MM.1S (cell line): Measurements from ENCODE around the gene RBM4.

Experiments
- DNase-seq: peaks from one replicate; pipeline ENCODE4 v3.0.0-alpha.2; 2015
- H2AFZ ChIP-seq: fragments of 300-600 bp; sonication (generic); 2 replicates; pipeline ENCODE4 v1.6.0; 2016; ENCODE audit warnings: antibody characterized with exemption, low read length
- H3F3A ChIP-seq: fragments of 300-600 bp; sonication (generic); 2 replicates; pipeline ENCODE4 v1.6.1; 2016; ENCODE audit warnings: mild to moderate bottlenecking, antibody characterized with exemption, low read length, moderate library complexity, mixed read lengths; ENCODE audit not compliant: insufficient read depth
- H3K27ac ChIP-seq: fragments of 300-600 bp; sonication (generic); 2 replicates; pipeline ENCODE4 v1.5.1; 2016; ENCODE audit warnings: mild to moderate bottlenecking, low read length
- H3K27me3 ChIP-seq: fragments of 300-600 bp; sonication (generic); replicated peaks from 2 replicates; pipeline ENCODE4 v1.6.0; 2016; ENCODE audit warnings: low read length; ENCODE audit not compliant: insufficient read depth
- H3K36me3 ChIP-seq: fragments of 300-600 bp; sonication (generic); replicated peaks from 2 replicates; pipeline ENCODE4 v1.6.1; 2016; ENCODE audit warnings: mild to moderate bottlenecking, low read length, mixed read lengths; ENCODE audit not compliant: insufficient read depth
- H3K4me1 ChIP-seq: fragments of 300-600 bp; sonication (generic); 2 replicates; pipeline ENCODE4 v1.6.1; 2016; ENCODE audit warnings: low read length, mixed read lengths
- H3K4me2 ChIP-seq: fragments of 300-600 bp; sonication (generic); 2 replicates; pipeline ENCODE4 v1.6.0; 2016; ENCODE audit warnings: low read depth, low read length
- H3K4me3 ChIP-seq: fragments of 300-600 bp; sonication (generic); 2 replicates; pipeline ENCODE4 v1.5.1; 2016; ENCODE audit warnings: low read length, mixed read lengths
- H3K79me2 ChIP-seq: fragments of 300-600 bp; sonication (generic); 2 replicates; pipeline ENCODE4 v1.6.1; 2016; ENCODE audit warnings: mixed run types, low read length, mixed read lengths
- H3K9ac ChIP-seq: fragments of 300-600 bp; sonication (generic); 2 replicates; pipeline ENCODE4 v1.6.1; 2016; ENCODE audit warnings: low read length, mixed read lengths
- H3K9me2 ChIP-seq: fragments of 300-600 bp; sonication (generic); replicated peaks from 2 replicates; pipeline ENCODE4 v1.6.1; 2016; ENCODE audit warnings: mild to moderate bottlenecking, low read length, mixed read lengths; ENCODE audit not compliant: insufficient read depth
- H3K9me3 ChIP-seq: fragments of 300-600 bp; sonication (generic); replicated peaks from 2 replicates; pipeline ENCODE4 v1.6.1; 2016; ENCODE audit warnings: mild to moderate bottlenecking, low read length, mixed read lengths; ENCODE audit not compliant: insufficient read depth
- H4K20me1 ChIP-seq: fragments of 300-600 bp; sonication (generic); 2 replicates; pipeline ENCODE4 v1.6.1; 2016; ENCODE audit warnings: mild to moderate bottlenecking, low read length, moderate library complexity, mixed read lengths; ENCODE audit not compliant: insufficient read depth
- EZH2 ChIP-seq: fragments of 300-600 bp; sonication (generic); optimal IDR thresholded peaks from 2 replicates; pipeline ENCODE3; 2017; ENCODE audit warnings: low read depth, mild to moderate bottlenecking, antibody characterized with exemption, low read length, mixed read lengths
- EZH2phosphoT487 ChIP-seq: fragments of 300-600 bp; sonication (generic); IDR thresholded peaks from 2 replicates; pipeline ENCODE4 v1.6.1; 2018; ENCODE audit warnings: antibody characterized with exemption, low read length
- TF ChIP-seq, protein P1 (sequence below): fragments of 300-600 bp; sonication (generic); IDR thresholded peaks from 2 replicates; pipeline ENCODE4 v1.5.1; 2016; ENCODE audit warnings: antibody characterized with exemption, low read length, mixed read lengths

RBM4 gene

DNA sequence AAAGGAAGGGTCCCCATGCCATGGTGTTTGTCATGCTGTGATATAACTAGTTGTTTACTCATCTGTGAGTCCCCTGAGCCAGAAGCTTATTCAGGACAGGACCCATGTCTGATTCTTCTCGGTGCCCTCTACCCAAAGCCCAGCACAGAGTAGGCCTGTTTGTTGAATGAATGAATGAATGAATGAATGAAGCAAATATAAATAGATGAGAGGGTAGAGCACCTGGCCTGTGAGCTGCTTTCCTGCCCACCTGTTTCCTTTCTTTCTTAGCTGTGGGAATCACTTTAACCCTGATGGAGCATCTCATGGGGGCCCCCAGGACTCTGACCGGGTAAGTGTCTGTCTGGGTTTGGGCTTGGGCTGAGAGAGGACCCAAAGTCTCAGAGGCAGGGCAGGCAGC, 38.3 kb upstream of the RBM4 start:
- Histone ChIP-seq H3K4me3 (no peak overlapping the region), H3F3A (no peaks in the 10 kb centered on the region), H3K4me1 (no peaks in the 10 kb centered on the region), H3K9me2 (no peaks in the 10 kb centered on the region), H3K36me3 (no peaks in the 10 kb centered on the region), H3K27me3 (no peaks in the 10 kb centered on the region), H4K20me1 (no peaks in the 10 kb centered on the region), H3K79me2 (no peaks in the 10 kb centered on the region), H2AFZ (no peak overlapping the region), H3K9ac (no peak overlapping the region), H3K4me2 (no peak overlapping the region), H3K9me3 (no peaks in the 10 kb centered on the region), H3K27ac (no peak overlapping the region)
- TF ChIP-seq EZH2phosphoT487 (no peak), EZH2 (no peak)
- TF ChIP-seq, protein P1, sequence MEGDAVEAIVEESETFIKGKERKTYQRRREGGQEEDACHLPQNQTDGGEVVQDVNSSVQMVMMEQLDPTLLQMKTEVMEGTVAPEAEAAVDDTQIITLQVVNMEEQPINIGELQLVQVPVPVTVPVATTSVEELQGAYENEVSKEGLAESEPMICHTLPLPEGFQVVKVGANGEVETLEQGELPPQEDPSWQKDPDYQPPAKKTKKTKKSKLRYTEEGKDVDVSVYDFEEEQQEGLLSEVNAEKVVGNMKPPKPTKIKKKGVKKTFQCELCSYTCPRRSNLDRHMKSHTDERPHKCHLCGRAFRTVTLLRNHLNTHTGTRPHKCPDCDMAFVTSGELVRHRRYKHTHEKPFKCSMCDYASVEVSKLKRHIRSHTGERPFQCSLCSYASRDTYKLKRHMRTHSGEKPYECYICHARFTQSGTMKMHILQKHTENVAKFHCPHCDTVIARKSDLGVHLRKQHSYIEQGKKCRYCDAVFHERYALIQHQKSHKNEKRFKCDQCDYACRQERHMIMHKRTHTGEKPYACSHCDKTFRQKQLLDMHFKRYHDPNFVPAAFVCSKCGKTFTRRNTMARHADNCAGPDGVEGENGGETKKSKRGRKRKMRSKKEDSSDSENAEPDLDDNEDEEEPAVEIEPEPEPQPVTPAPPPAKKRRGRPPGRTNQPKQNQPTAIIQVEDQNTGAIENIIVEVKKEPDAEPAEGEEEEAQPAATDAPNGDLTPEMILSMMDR, result no peak
- no peak for DNase-seq

DNA sequence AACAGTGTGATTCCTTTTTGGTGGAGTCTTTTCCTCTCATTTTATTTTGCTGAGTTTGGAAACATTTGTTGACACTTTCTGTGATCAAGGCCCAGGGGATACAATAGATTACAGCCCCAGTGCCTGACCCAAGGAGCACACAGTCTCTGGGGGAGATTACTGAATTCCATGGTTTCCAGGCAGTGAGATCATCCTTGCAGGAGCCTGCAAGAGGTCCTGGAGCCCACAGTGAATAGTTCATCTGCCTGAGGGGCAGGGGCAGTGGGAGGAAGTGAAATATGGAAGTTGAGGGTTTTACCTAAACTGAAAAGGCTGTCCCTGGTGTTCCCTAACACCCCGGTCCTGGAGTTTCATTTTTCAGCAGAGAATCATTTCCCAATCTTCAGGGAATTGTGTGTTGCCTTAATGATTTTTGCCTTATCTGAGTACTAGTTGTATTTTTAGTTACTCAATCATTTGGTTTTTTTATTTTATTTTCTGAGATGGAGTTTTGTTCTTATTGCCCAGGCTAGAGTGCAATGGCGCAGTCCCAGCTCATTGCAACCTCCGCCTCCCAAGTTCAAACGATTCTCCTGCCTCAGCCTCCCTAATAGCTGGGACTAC, 37.8 kb upstream of the RBM4 start:
- no peaks in the 10 kb centered on the region for H3K9me3 ChIP-seq
- TF ChIP-seq EZH2 (no peak), EZH2phosphoT487 (no peak)
- TF ChIP-seq, protein P1, result no peak

DNA sequence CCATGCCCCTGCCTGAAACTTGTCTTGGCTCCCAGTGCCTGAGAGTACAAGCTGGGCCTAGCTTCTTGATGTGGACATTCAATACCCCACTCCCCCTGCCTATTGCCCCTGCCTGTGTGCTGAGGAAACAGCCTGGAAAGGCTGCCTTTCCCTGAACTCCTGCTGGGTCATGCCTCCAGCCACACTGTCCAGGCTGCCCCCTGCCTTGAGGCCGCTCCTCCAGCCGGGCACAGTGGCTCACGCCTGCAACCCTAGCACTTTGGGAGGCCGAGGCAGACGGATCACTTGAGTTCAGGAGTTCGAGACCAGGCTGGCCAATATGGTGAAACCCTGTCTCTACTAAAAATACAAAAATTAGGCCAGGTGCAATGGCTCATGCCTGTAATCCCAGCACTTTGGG, 35.4 kb upstream of the RBM4 start:
- no peak for DNase-seq
- Histone ChIP-seq H4K20me1 (no peaks in the 10 kb centered on the region), H3F3A (no peaks in the 10 kb centered on the region), H3K4me1 (no peaks in the 10 kb centered on the region), H3K9me2 (no peaks in the 10 kb centered on the region), H3K4me3 (no peak overlapping the region), H2AFZ (no peak overlapping the region), H3K79me2 (no peaks in the 10 kb centered on the region), H3K4me2 (no peak overlapping the region), H3K27ac (no peak overlapping the region), H3K36me3 (no peaks in the 10 kb centered on the region), H3K27me3 (no peaks in the 10 kb centered on the region), H3K9ac (no peak overlapping the region), H3K9me3 (no peaks in the 10 kb centered on the region)
- no peak for TF ChIP-seq EZH2
- TF ChIP-seq EZH2phosphoT487, result no peak
- TF ChIP-seq, protein P1, result no peak

More for the DNA sequence above, 37.8 kb upstream of the RBM4 start:
- Histone ChIP-seq H3K27ac (no peak overlapping the region), H3K4me3 (no peak overlapping the region), H4K20me1 (no peaks in the 10 kb centered on the region), H3K4me1 (no peaks in the 10 kb centered on the region), H2AFZ (no peak overlapping the region), H3K36me3 (no peaks in the 10 kb centered on the region), H3K9ac (no peak overlapping the region), H3K79me2 (no peaks in the 10 kb centered on the region), H3F3A (no peaks in the 10 kb centered on the region), H3K9me2 (no peaks in the 10 kb centered on the region), H3K27me3 (no peaks in the 10 kb centered on the region), H3K4me2 (no peak overlapping the region)
- no peak for DNase-seq
